OCI-M2 (cell line): ENCODE results near the gene SEMA6A.

Experiments used
- DNase-seq: peaks from one replicate; lab custom pipeline; 2025; ENCODE audit not compliant: unreplicated experiment; lab: John Stamatoyannopoulos, UW

Gene SEMA6A

GRCh38 chr5:116415182-116415581 lies 159.4 kb downstream of the SEMA6A start:
- no peak for DNase-seq

- DNase-seq, result no peak
Observed at GRCh38 chr5:116411101-116411571, 163.5 kb downstream of the SEMA6A start.

DNA sequence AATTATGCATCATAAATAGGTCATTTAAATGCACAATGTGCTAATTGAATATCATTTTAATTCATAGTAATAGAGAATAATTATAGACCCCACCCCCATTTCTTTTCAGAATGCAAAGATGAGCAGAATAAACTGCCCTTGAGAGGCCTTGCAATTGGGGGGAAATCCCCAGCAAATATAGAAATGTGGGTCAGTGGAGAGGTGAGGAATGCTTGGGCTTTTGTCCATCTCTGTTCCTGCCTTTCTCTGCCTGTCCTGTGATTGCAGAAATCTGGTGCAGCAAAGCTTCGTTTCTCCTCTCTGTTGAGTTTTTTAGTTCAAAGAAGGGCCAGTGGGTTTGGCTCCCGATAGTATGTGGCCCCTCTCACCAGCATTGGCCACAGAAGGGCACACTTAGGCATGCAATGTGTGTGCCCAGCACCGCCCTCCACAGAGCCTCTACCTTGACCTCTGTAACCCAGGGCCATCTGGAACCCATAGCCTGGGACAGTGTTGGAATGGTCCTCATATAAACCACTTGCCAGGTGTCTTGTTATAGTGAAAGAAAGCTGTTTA lies 164.2 kb downstream of the SEMA6A start:
- DNase-seq, result no peak

DNA sequence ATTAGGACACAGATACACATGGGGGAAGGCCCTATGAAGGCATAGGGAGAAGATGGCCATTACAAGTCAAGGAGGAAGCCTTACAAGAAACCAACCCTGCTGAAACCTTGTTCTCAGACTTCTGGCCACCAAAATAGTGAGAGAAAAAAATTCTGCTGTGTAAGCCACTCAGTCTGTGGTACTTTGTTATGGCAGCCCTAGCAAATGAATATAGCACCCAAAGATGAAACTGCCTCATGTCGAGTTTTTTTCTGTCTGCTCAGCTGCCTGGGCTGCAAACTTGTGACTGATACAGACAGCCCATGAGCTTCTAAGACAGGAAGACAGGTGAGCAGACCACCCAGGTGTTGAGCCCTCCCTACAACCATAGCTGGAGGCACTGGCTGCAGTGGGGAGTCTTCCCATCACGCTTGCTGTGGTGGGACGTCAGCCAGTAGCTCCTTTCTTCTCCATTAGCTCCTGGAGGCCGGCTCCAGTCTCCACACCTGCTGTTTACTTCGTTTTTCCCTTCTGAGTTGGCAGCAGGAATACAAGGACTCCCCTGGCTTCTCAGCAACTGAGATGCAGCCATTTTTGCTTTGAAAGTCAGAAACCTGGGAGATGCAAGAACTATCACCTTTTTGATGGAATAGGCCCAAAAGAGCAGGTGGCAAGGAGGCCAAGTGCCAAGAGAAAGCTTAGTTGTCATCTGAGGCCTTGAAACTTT lies 164.9 kb downstream of the SEMA6A start:
- no peak for DNase-seq

- no peak for DNase-seq
Observed at GRCh38 chr5:116406306-116407041, 168.1 kb downstream of the SEMA6A start.

- no peak for DNase-seq
Observed at GRCh38 chr5:116404792-116405191, 169.8 kb downstream of the SEMA6A start.

DNA sequence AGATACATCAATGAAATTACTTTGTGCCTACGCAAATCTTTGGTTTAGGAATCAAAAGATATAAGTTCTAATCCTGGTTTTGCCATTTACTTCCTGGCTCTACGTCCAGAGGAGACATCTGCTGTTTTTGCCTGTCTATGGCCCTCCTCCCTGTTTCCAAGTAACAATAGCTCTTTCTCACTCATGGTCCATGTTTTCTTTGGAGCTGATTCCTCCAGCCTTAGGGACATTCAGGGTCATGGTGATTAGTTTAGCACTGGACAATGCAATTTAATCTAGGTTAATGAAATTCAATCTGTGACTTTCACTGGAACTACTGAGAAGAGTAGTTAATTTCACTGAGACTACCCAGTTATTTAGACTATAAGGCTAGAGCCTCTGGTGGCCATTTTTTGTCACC lies 170.6 kb downstream of the SEMA6A start:
- no peak for DNase-seq

DNA sequence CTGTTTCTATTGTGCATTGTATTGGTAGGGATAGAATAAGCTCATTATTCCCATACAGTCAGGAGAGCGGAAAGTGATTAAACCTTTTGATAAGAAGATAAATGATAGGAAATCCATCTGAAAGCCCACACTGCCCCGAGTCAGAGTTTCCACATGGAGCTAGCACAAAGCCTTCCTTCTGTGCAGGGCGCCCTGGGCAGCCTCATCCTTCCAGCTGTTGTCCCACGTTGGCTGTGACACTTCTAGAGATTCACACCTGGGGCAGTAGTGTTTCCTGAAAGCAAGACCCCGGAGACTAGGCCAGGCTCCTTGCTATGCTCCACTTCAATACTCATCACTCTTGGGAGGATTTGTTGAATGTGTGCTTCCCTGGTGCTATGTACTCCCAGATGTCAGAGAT lies 172.4 kb downstream of the SEMA6A start:
- no peak for DNase-seq

DNA sequence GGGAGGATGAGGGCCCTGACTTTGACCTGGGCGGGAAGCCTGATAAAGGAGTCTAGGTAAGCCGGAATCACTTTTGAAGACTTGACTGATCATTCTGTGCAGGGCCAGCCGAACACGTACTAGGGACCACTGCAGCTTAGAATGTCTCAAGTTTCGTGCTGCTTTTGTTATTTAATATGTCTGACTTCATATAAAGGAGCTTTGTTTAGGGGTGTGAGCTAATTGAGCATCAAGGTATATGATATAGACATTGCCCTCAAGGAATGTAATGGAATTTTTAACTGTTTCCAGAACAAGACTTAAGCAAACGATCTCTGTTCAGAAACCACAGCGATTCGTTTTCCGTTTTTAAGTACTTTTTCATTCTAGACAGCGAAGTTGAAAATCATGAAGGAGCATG lies 173.0 kb downstream of the SEMA6A start:
- DNase-seq, result no peak

DNA sequence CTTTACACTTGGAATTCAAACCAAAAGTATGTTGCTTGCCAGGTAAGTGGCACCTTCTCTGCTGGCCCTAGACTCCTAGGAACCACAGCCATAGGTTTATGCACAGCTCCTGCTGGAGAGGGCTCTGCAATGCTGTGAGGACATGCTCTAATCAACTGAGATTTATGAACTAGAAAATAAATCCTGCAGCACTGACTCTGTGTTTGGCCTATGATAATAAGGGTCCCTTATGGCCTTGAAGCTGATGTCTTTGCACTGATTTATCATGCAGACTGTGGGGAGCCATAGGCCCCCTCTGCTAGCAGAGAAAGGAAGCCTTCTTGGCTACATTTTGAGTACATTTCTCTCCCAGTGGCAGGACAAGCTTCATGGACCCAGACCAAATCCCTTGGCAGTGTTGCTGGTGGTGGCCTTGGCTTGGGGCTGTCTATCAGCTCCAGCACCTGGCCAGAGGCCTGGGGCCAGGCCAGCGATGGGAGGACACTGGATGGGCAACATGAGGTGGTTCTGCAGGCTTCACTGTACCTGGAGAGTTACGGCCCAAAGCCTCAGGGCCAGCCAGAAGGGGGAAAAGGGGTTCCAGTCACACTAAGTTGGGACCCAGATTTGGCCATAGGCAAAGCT lies 178.0 kb downstream of the SEMA6A start:
- no peak for DNase-seq

DNA sequence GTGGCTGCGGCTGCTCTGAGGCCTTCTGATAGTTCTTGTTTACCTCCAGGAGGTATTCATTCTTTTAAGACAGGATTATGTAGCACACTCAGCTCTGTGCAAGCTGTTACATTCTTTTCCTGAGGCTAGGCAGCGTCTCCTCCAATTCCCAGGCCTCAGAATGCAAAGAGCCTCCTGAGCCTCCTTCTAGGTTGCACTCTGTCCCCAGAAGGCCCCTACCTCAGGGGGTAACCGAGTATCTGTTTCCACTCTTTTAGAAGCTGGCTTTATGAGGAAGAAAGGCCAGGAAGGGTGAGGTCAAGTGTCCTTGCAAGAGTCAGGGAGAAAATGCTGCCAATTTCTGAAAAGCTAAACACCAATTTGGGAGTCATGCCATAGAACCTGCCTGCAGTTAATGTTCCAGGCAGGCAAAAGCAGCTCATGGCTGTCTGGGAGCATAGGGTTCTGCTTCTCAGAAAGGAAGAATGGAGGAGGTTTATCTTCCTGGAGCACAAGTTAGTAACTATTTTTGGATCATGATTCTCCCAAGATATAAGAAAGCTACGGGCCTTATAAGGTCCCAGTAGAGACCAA lies 178.9 kb downstream of the SEMA6A start:
- no peak for DNase-seq

GRCh38 chr5:116395226-116395625 lies 179.4 kb downstream of the SEMA6A start:
- no peak for DNase-seq

DNA sequence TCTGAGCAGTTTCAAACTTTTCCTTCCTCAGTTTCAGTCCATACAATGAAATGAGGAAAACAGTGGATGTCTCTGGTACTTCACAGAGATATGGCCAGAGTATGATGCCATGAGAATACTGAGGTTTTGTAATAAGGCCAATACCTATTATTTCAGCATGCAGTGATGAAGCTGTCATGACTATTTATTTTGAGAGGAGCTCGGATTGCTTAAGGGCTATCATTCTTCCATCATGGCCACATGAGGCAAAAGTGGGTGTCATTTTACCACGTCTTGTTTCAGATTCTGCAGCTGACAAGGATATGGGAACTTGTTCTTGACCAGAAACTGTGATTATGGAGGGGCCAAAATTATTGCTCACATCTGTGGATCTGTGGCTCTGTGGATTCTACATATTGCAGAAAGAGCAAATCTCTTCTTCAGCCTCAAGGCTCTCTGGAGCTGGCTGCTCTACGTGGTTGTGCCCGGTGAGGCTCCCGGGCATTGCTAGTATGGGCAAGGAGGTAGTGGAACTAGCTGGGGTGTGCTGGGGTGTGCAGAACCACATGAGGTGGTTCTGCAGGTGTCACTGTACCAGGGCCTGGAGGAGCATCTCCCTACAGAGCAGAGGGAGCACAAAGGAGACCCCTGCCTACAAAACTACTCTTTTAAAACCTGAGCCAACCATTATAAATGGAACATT lies 180.3 kb downstream of the SEMA6A start:
- DNase-seq, result no peak
